HG03432 (cell line): ENCODE data around the gene TEDDM1.
A peak's percentile ranks its signal among the peaks of the same experiment; 100 is the strongest.
"Not testable (repeated sequence)": the region's sequence is repeated elsewhere in the genome, so short reads cannot be mapped to it uniquely, and the experiment has no call there.

ENCODE experiments used
- ATAC-seq: cut with Tn5 transposase; IDR thresholded peaks from one replicate; pipeline ENCODE4 v1.9.1; 2021; ENCODE audit warnings: mild to moderate bottlenecking, moderate library complexity; ENCODE audit not compliant: unreplicated experiment

TEDDM1 gene

GRCh38 chr1:182400567-182400966 lies at the start of gene TEDDM1:
Gene TEDDM1, minus strand, starts transcription at chr1:182400667. Its CDS starts 182 bp downstream, at chr1:182400485.
- ATAC-seq: no peak

- ATAC-seq: no peak
These were observed 49.6 kb upstream of the TEDDM1 start, which contains the start of gene RGSL1 for GRCh38 chr1:182450087-182450486. Gene RGSL1, plus strand, starts transcription at chr1:182450146. Its CDS starts 20 bp downstream, at chr1:182450166.

GRCh38 chr1:182447660-182448059 lies 47.2 kb upstream of the TEDDM1 start:
- ATAC-seq: no peak

- not testable (repeated sequence) for ATAC-seq
These were observed 46.7 kb upstream of the TEDDM1 start for GRCh38 chr1:182447124-182447523.

- ATAC-seq: no peak
These were observed 45.7 kb upstream of the TEDDM1 start for GRCh38 chr1:182446033-182446669.

GRCh38 chr1:182444497-182444896 lies 44.0 kb upstream of the TEDDM1 start:
- no peak for ATAC-seq

GRCh38 chr1:182442333-182442732 lies 41.9 kb upstream of the TEDDM1 start:
- no peak for ATAC-seq

GRCh38 chr1:182441719-182442118 lies 41.3 kb upstream of the TEDDM1 start:
- ATAC-seq: peak; percentile 49

- no peak for ATAC-seq
These were observed 37.9 kb upstream of the TEDDM1 start for GRCh38 chr1:182438326-182438725.

- ATAC-seq: no peak
These were observed 33.1 kb upstream of the TEDDM1 start for GRCh38 chr1:182433580-182433979.

- no peak for ATAC-seq
These were observed 30.8 kb upstream of the TEDDM1 start for GRCh38 chr1:182431278-182431677.

- ATAC-seq: peak; percentile 29
These were observed 30.0 kb upstream of the TEDDM1 start for GRCh38 chr1:182430263-182431068.

- ATAC-seq: peak; percentile 31
These were observed 27.6 kb upstream of the TEDDM1 start for GRCh38 chr1:182428043-182428442.

- ATAC-seq: peak; percentile 63
These were observed 26.3 kb upstream of the TEDDM1 start for GRCh38 chr1:182426442-182427430.

- ATAC-seq: peak; percentile 45
These were observed 15.3 kb upstream of the TEDDM1 start for GRCh38 chr1:182415789-182416188.

GRCh38 chr1:182413969-182414368 lies 13.5 kb upstream of the TEDDM1 start:
- ATAC-seq: no peak

- ATAC-seq: no peak
These were observed 13.0 kb upstream of the TEDDM1 start for GRCh38 chr1:182413486-182413885.

GRCh38 chr1:182410620-182411273 lies 10.3 kb upstream of the TEDDM1 start:
- no peak for ATAC-seq

GRCh38 chr1:182410138-182410537 lies 9.7 kb upstream of the TEDDM1 start:
- no peak for ATAC-seq

- ATAC-seq: no peak
These were observed 8.1 kb upstream of the TEDDM1 start for GRCh38 chr1:182408435-182409075.
